Left kidney (tissue), 1 donor: ENCODE data around the gene TRMT1L. TPM values are rescaled to one million over a fixed set of nuclear protein-coding genes. Genes with fewer than 3 reads are reported as not detected.

Source experiments
- polyA plus RNA-seq: library from polyadenylated mRNA; unstranded; fragments of 120-200 nt; gene quantifications from one replicate; pipeline ENCODE4 v1.2.1, GENCODE V29; 2013; ENCODE audit not compliant: insufficient read length

TRMT1L gene
- polyA plus RNA-seq, 1 donor, result 27.3 TPM

Other genes starting within 250 kb of the TRMT1L start
- gene NIBAN1, start 182.4 kb downstream of the TRMT1L start, polyA plus RNA-seq, result 3.1 TPM
- 57.3 TPM for gene RNF2, start 111.4 kb downstream of the TRMT1L start, polyA plus RNA-seq
- 11.5 TPM for gene SWT1, start 214 bp upstream of the TRMT1L start, polyA plus RNA-seq
- gene IVNS1ABP, start 160.3 kb upstream of the TRMT1L start, polyA plus RNA-seq, result 334 TPM